ENCODE data around the gene SSR2.

- TF ChIP-seq POLR2AphosphoS5 (IDR thresholded peaks at IDR 0.05; ENCODE audit: borderline replicate concordance, low read depth, low read length) = no peak
- no peak for TF ChIP-seq EZH2 (IDR thresholded peaks at IDR 0.05)
- TF ChIP-seq FOXP2 (optimal IDR thresholded peaks at IDR 0.05; ENCODE audit: control extremely low read depth, extremely low read length, insufficient read depth) = no peak
Observed at GRCh38 chr1:156009404-156009803, 11.3 kb downstream of the SSR2 start.

Data from SK-N-MC (cell line).